NCI-H1436 (cell line): ENCODE results near the gene NRCAM.
"Not testable (repeated sequence)": the region's sequence is repeated elsewhere in the genome, so short reads cannot be mapped to it uniquely, and the experiment has no call there.

Source experiments
- DNase-seq: peaks from one replicate; lab custom pipeline; 2025; lab: John Stamatoyannopoulos, UW

Gene NRCAM

GRCh38 chr7:108396080-108396479 lies 60.2 kb downstream of the NRCAM start:
- no peak for DNase-seq

GRCh38 chr7:108395426-108395825 lies 60.8 kb downstream of the NRCAM start:
- no peak for DNase-seq

GRCh38 chr7:108393097-108393496 lies 63.1 kb downstream of the NRCAM start:
- not testable (repeated sequence) for DNase-seq

- DNase-seq = not testable (repeated sequence)
Measured at GRCh38 chr7:108387686-108388085, 68.5 kb downstream of the NRCAM start.

- no peak for DNase-seq
Measured at GRCh38 chr7:108385834-108386422, 70.3 kb downstream of the NRCAM start.

GRCh38 chr7:108384716-108385483 lies 71.3 kb downstream of the NRCAM start:
- no peak for DNase-seq

GRCh38 chr7:108382932-108383331 lies 73.3 kb downstream of the NRCAM start:
- DNase-seq = no peak

GRCh38 chr7:108380517-108380916 lies 75.7 kb downstream of the NRCAM start:
- no peak for DNase-seq

GRCh38 chr7:108376206-108376605 lies 80.0 kb downstream of the NRCAM start:
- peak; percentile 2 for DNase-seq

- no peak for DNase-seq
Measured at GRCh38 chr7:108375668-108376067, 80.6 kb downstream of the NRCAM start.

GRCh38 chr7:108374899-108375298 lies 81.3 kb downstream of the NRCAM start:
- DNase-seq = no peak

GRCh38 chr7:108372618-108373017 lies 83.6 kb downstream of the NRCAM start:
- DNase-seq = no peak

- DNase-seq = no peak
Measured at GRCh38 chr7:108370616-108371015, 85.6 kb downstream of the NRCAM start.

- DNase-seq = no peak
Measured at GRCh38 chr7:108368466-108368865, 87.8 kb downstream of the NRCAM start.

- DNase-seq = no peak
Measured at GRCh38 chr7:108367946-108368345, 88.3 kb downstream of the NRCAM start.

- no peak for DNase-seq
Measured at GRCh38 chr7:108367314-108367713, 88.9 kb downstream of the NRCAM start.

- no peak for DNase-seq
Measured at GRCh38 chr7:108363659-108364058, 92.6 kb downstream of the NRCAM start.

GRCh38 chr7:108360058-108360800 lies 96.0 kb downstream of the NRCAM start:
- no peak for DNase-seq

- peak; percentile 57 for DNase-seq
Measured at GRCh38 chr7:108358553-108358952, 97.7 kb downstream of the NRCAM start.

GRCh38 chr7:108351729-108352131 lies 104.5 kb downstream of the NRCAM start:
- DNase-seq = peak; percentile 95

GRCh38 chr7:108348913-108349312 lies 107.3 kb downstream of the NRCAM start:
- DNase-seq = no peak

- DNase-seq = no peak
Measured at GRCh38 chr7:108347616-108348015, 108.6 kb downstream of the NRCAM start.
